IMR-90 (cell line): ENCODE data around the gene ZNRF3. TPM values are rescaled to one million over a fixed set of nuclear protein-coding genes. Genes with fewer than 3 reads are reported as not detected.

Experiments
- ATAC-seq: fragments of 200-7000 bp; cut with Tn5 transposase; 2 replicates; pipeline ENCODE4 v1.9.1; 2020; ENCODE audit warnings: low read depth, mild to moderate bottlenecking, moderate library complexity
- BruUV-seq: library from RNA; stranded (reverse); fragments of 400-500 nt; replicated peaks from 2 replicates; lab custom pipeline; 2021; lab: Mats Ljungman, UMichigan
- CTCF ChIA-PET: fragments of 300-600 bp; formaldehyde crosslinking; extraction: SDS; loops from one replicate; lab custom pipeline; 2021; ENCODE audit warnings: antibody characterized with exemption; lab: Yijun Ruan, JAX
- POLR2A ChIA-PET: fragments of 300-600 bp; sonication (Branson Sonifier 250); formaldehyde crosslinking; loops from one replicate; lab custom pipeline; 2022; ENCODE audit warnings: antibody characterized with exemption; ENCODE audit not compliant: unreplicated experiment; lab: Charles Lee
- DNase-seq: peaks from one replicate; pipeline ENCODE4 v3.0.0; 2013
- H2AFZ ChIP-seq: replicated peaks from 2 replicates; pipeline ENCODE3; 2013; ENCODE audit warnings: low read length, mild to moderate bottlenecking; ENCODE audit not compliant: poor library complexity
- H2AK5ac ChIP-seq: 2 replicates; pipeline ENCODE4 v1.6.1; 2013; ENCODE audit warnings: low read depth, low read length, inconsistent platforms
- H2AK9ac ChIP-seq: replicated peaks from 2 replicates; pipeline ENCODE3; 2013; ENCODE audit warnings: mild to moderate bottlenecking, low read depth, low read length, moderate library complexity; ENCODE audit not compliant: poor library complexity
- H2BK120ac ChIP-seq: 2 replicates; pipeline ENCODE4 v1.6.1; 2013; ENCODE audit warnings: low read depth, low read length, inconsistent platforms
- H2BK15ac ChIP-seq: 3 replicates; pipeline ENCODE4 v1.6.1; 2013; ENCODE audit warnings: low read depth, low read length, inconsistent platforms
- H2BK20ac ChIP-seq: 2 replicates; pipeline ENCODE4 v1.6.1; 2013; ENCODE audit warnings: low read depth, mild to moderate bottlenecking, inconsistent platforms, low read length, moderate library complexity
- H2BK5ac ChIP-seq: 2 replicates; pipeline ENCODE4 v1.6.1; 2013; ENCODE audit warnings: mild to moderate bottlenecking, low read depth, low read length, inconsistent platforms; ENCODE audit not compliant: poor library complexity, severe bottlenecking
- H3K14ac ChIP-seq: replicated peaks from 2 replicates; pipeline ENCODE4 v1.6.1; 2013; ENCODE audit warnings: low read depth, low read length, inconsistent platforms
- H3K18ac ChIP-seq: 2 replicates; pipeline ENCODE4 v1.6.1; 2013; ENCODE audit warnings: low read depth, low read length, control low read depth
- H3K23ac ChIP-seq: 2 replicates; pipeline ENCODE4 v1.6.1; 2013; ENCODE audit warnings: low read depth, low read length, inconsistent platforms
- H3K27ac ChIP-seq: 2 replicates; pipeline ENCODE4 v1.5.1; 2013; ENCODE audit warnings: mild to moderate bottlenecking, control low read depth, low read length; ENCODE audit not compliant: insufficient read depth
- H3K27me3 ChIP-seq: 2 replicates; pipeline ENCODE4 v1.6.1; 2013; ENCODE audit warnings: low read length; ENCODE audit not compliant: control insufficient read depth, insufficient read depth
- H3K36me3 ChIP-seq: 2 replicates; pipeline ENCODE4 v1.6.1; 2013; ENCODE audit warnings: low read length, mixed read lengths; ENCODE audit not compliant: control insufficient read depth, insufficient read depth
- H3K4ac ChIP-seq: 2 replicates; pipeline ENCODE4 v1.6.1; 2013; ENCODE audit warnings: low read depth, low read length, inconsistent platforms
- H3K4me1 ChIP-seq: 2 replicates; pipeline ENCODE4 v1.6.1; 2013; ENCODE audit warnings: low read length, mixed read lengths; ENCODE audit not compliant: control insufficient read depth, insufficient read depth
- H3K4me2 ChIP-seq: 2 replicates; pipeline ENCODE4 v1.6.1; 2013; ENCODE audit warnings: low read depth, mild to moderate bottlenecking, control low read depth, low read length, moderate library complexity
- H3K4me3 ChIP-seq: 2 replicates; pipeline ENCODE4 v1.5.1; 2013; ENCODE audit warnings: low read depth, mild to moderate bottlenecking, control low read depth, low read length, moderate library complexity; ENCODE audit not compliant: insufficient read depth
- H3K56ac ChIP-seq: 2 replicates; pipeline ENCODE4 v1.6.1; 2013; ENCODE audit warnings: low read length, inconsistent platforms; ENCODE audit not compliant: insufficient read depth; ENCODE audit errors: extremely low read depth
- H3K79me1 ChIP-seq, 2 experiments: 2 replicates each; pipeline ENCODE4 v1.6.1; 2013; ENCODE audit warnings: low read length in 2 of 2, inconsistent platforms in 1 of 2, low read depth in 1 of 2
- H3K9ac ChIP-seq: 2 replicates; pipeline ENCODE4 v1.6.1; 2013; ENCODE audit warnings: low read depth, low read length, control low read depth
- H3K9me1 ChIP-seq: 2 replicates; pipeline ENCODE4 v1.6.1; 2013; ENCODE audit warnings: low read length, inconsistent platforms; ENCODE audit not compliant: insufficient read depth
- H3K9me3 ChIP-seq: 2 replicates; pipeline ENCODE4 v1.6.1; 2013; ENCODE audit warnings: low read length; ENCODE audit not compliant: control insufficient read depth, insufficient read depth
- H4K20me1 ChIP-seq: 2 replicates; pipeline ENCODE4 v1.6.1; 2013; ENCODE audit warnings: low read length, inconsistent platforms; ENCODE audit not compliant: insufficient read depth
- H4K5ac ChIP-seq: 2 replicates; pipeline ENCODE4 v1.6.1; 2013; ENCODE audit warnings: mild to moderate bottlenecking, low read depth, low read length, control low read depth
- H4K8ac ChIP-seq, 2 experiments: 2 replicates each; pipeline ENCODE4 v1.6.1; 2013; ENCODE audit warnings: low read depth in 2 of 2, low read length in 2 of 2, control low read depth in 1 of 2, inconsistent platforms in 1 of 2
- H4K91ac ChIP-seq: 2 replicates; pipeline ENCODE4 v1.6.1; 2013; ENCODE audit warnings: low read depth, low read length, inconsistent platforms; ENCODE audit not compliant: insufficient read depth
- RCOR1 ChIP-seq: IDR thresholded peaks from 2 replicates; pipeline ENCODE4 v1.6.1; 2012; ENCODE audit warnings: mild to moderate bottlenecking, low read length, improper control_type of control experiment; ENCODE audit not compliant: insufficient replicate concordance
- WGBS, 2 experiments: methylation state at CpG; one replicate each; pipeline versions ENCODE4 v1.1.5 to v1.1.7; 2013; ENCODE audit warnings: missing lambda C conversion rate in 2 of 2; ENCODE audit not compliant: insufficient read length in 1 of 2; ENCODE audit errors: extremely low coverage in 2 of 2; 5-methylcytosine and 5-hydroxymethylcytosine counted together
- dilution Hi-C: fragments of 300-500 bp; cut with HindIII; formaldehyde crosslinking; loops from one replicate; pipeline ENCODE4 v1.14.3; 2018; ENCODE audit warnings: low sequenced_read_pairs; ENCODE audit not compliant: unreplicated experiment
- in situ Hi-C: fragments of 300-500 bp; cut with MboI; formaldehyde crosslinking; loops from 3 replicates; pipeline ENCODE4 v1.14.3; 2019; ENCODE audit warnings: low sequenced_read_pairs, inconsistent platforms, mixed read lengths
- intact Hi-C: fragments of 100-400 bp; cut with micrococcal nuclease; formaldehyde crosslinking; loops from 2 replicates; pipeline ENCODE4 v1.10.0; 2022
- polyA plus RNA-seq, 3 experiments: library from polyadenylated mRNA; depleted of rRNA; stranded (reverse); fragments of >200 nt; gene quantifications; 2 replicates each; pipeline ENCODE4 v1.2.3, GENCODE V29; 2012; ENCODE audit warnings: low replicate concordance in 1 of 3
- total RNA-seq: library from RNA; depleted of rRNA; stranded (reverse); fragments of >200 nt; gene quantifications from 2 replicates; pipeline ENCODE4 v1.2.3, GENCODE V29; 2012

The ZNRF3 gene
- total and polyA plus RNA-seq, 2 of the 4 experiments (the other 2 are of a cell fraction): 1.4 to 2.4 TPM

DNA sequence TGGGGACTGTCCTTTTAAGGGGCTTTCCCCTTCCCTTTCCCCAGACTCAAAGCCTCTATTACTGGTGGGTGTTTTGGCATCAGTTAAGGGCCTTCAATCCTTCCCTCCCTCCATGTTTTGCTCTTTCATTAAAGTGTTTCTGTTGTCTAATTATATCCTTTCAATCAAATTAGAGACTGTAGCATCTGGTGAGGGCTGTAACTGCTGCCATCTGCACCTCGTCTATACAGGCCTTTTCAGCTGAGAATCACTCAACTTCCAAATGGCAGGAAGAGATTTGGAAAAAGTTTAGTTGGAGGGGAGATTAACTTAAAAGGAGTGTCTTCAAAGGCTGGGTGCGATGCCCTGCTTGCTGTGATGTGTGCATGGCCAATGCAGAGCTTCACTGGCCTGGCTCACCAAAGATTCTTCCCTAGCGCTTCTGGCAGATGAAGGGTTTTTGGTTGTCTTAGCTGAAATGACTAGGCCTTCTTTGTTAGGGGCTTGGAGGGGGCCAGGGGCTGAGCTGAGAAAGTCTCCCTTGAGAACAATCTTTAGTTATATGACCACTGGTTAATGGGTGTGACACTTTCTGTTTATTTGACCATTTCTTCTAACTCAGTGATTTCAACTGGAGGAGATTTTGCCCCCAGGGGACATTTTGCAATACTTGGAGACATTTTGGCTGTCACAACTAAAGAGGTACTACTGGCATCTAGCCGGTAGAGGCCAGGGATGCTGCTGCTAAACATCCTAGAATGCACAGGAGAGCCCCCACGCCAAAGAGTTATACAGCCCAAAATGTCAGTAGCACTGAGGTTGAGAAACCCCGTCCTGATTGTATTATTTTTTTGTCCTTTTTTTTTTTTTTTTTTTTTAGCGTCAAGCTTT is 197.0 kb downstream of the ZNRF3 start:
- no peaks in the 10 kb centered on the region for H3K9me3 ChIP-seq
- H2AK9ac ChIP-seq: no peak overlapping the region
- CTCF ChIA-PET: interaction anchor here (0.6 kb wide), 1 partner anchor 36 kb away, joined by 3 read pairs; no protein-coding TSS in a partner anchor
- peaks cover 1% of the 10 kb centered on the region; the same call in 1 of the 2 replicates for H3K4me1 ChIP-seq
- H3K9me1 ChIP-seq: no peaks in the 10 kb centered on the region
- no peak overlapping the region for H3K23ac ChIP-seq
- H4K20me1 ChIP-seq: no peaks in the 10 kb centered on the region
- no peak overlapping the region for H3K14ac ChIP-seq
- H4K5ac ChIP-seq: no peak overlapping the region
- H3K4me3 ChIP-seq: no peak overlapping the region
- no peak for ATAC-seq
- no peak overlapping the region for H3K9ac ChIP-seq
- no peaks in the 10 kb centered on the region for H3K79me1 ChIP-seq
- no peak overlapping the region for H3K56ac ChIP-seq
- H2AFZ ChIP-seq: no peak overlapping the region
- DNase-seq: no peak
- no peak overlapping the region for H3K18ac ChIP-seq
- H3K4me2 ChIP-seq: no peak overlapping the region
- H2BK5ac ChIP-seq: no peak overlapping the region
- POLR2A ChIA-PET: no interaction called here
- intact Hi-C loops (no loop called here), dilution Hi-C loops (no loop called here), in situ Hi-C loops (no loop called here)
- no peaks in the 10 kb centered on the region for H3K27me3 ChIP-seq
- no peak for TF ChIP-seq RCOR1
- H2BK15ac ChIP-seq: no peak overlapping the region
- no peak overlapping the region for H2AK5ac ChIP-seq
- no peak overlapping the region for H3K27ac ChIP-seq
- no TSS peak for BruUV-seq
- no peak overlapping the region for H3K4ac ChIP-seq
- 60% methylated on average over 1 of the region's 7 CpGs; no CpG with 5 or more reads in 1 of the 2 experiments for WGBS, 2 experiments
- no peak overlapping the region for H4K8ac ChIP-seq
- no peak overlapping the region for H2BK120ac ChIP-seq
- no peak overlapping the region for H4K91ac ChIP-seq
- H2BK20ac ChIP-seq: no peak overlapping the region
- no peaks in the 10 kb centered on the region for H3K36me3 ChIP-seq
